ENCODE measurements around the gene SLF2. TPM values are rescaled to one million over a fixed set of nuclear protein-coding genes. Genes with fewer than 3 reads are reported as not detected.

SLF2 gene
- total RNA-seq, 1 experiment from 2014 or later = 13.6 TPM

DNA sequence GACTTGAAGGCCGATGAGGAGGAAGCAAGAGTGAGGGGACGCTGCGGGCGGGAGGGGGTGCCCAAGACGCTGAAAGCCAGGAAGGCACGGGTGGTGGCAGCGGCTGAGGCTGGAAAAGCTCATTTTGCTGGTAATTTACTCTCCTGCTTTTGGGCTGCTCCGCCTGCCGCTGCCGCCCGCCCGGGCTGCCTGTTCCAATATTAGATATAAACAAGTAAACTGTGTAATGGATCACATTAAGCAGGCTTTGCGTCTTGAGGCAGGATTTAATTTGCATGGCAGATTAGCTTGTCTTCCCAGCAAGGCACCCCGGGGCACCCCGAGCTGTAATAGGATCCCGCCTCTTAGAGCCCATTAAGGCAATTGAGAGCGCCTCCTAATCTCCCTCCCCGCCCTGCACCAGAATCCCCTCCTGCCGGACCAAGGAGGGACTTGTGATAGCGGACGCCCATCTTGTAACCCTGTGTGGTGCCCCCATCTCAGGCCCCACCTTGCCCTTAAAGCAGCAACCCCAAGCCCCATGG, 46.1 kb upstream of the SLF2 start:
- POLR2A ChIA-PET (ENCODE audit: unreplicated experiment) = no interaction called here

GRCh38 chr10:100867261-100867963, 45.4 kb upstream of the SLF2 start:
- CTCF ChIA-PET = no interaction called here
- H3K9me2 ChIP-seq (ENCODE audit: insufficient read depth) = no peaks in the 10 kb centered on the region
- H3K9me3 ChIP-seq (ENCODE audit: insufficient read depth, low read depth) = no peaks in the 10 kb centered on the region
- no peak for TF ChIP-seq EZH2 (IDR thresholded peaks at IDR 0.05; ENCODE audit: low read depth)
- TF ChIP-seq, protein P1, sequence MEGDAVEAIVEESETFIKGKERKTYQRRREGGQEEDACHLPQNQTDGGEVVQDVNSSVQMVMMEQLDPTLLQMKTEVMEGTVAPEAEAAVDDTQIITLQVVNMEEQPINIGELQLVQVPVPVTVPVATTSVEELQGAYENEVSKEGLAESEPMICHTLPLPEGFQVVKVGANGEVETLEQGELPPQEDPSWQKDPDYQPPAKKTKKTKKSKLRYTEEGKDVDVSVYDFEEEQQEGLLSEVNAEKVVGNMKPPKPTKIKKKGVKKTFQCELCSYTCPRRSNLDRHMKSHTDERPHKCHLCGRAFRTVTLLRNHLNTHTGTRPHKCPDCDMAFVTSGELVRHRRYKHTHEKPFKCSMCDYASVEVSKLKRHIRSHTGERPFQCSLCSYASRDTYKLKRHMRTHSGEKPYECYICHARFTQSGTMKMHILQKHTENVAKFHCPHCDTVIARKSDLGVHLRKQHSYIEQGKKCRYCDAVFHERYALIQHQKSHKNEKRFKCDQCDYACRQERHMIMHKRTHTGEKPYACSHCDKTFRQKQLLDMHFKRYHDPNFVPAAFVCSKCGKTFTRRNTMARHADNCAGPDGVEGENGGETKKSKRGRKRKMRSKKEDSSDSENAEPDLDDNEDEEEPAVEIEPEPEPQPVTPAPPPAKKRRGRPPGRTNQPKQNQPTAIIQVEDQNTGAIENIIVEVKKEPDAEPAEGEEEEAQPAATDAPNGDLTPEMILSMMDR (conservative IDR thresholded peaks at IDR 0.05) = no peak
- no peaks in the 10 kb centered on the region for H3K36me3 ChIP-seq (ENCODE audit: low read depth)
- no peaks in the 10 kb centered on the region for H3F3A ChIP-seq (ENCODE audit: insufficient read depth, low read depth)
- H3K27me3 ChIP-seq (ENCODE audit: insufficient read depth, low read depth) = peaks cover 54% of the 10 kb centered on the region
- no peaks in the 10 kb centered on the region for H3K4me1 ChIP-seq (replicated peaks; ENCODE audit: insufficient read depth)
- no peak overlapping the region for H3K4me2 ChIP-seq
- POLR2A ChIA-PET (ENCODE audit: unreplicated experiment) = no interaction called here
- no peak for DNase-seq
- no peaks in the 10 kb centered on the region for H4K20me1 ChIP-seq (ENCODE audit: insufficient read depth)
- H3K27ac ChIP-seq = no peak overlapping the region
- intact Hi-C loops (cut with micrococcal nuclease; ENCODE audit: unreplicated experiment) = no loop called here
- H2AFZ ChIP-seq = no peak overlapping the region
- H3K79me2 ChIP-seq (ENCODE audit: low read depth) = no peaks in the 10 kb centered on the region
- H3K4me3 ChIP-seq = no peak overlapping the region
- no TSS peak for BruUV-seq (replicated peaks)

More for the DNA sequence above, 46.1 kb upstream of the SLF2 start:
- Histone ChIP-seq H4K20me1 (ENCODE audit: insufficient read depth) (no peaks in the 10 kb centered on the region), H3K27ac (no peak overlapping the region), H2AFZ (no peak overlapping the region), H3K27me3 (ENCODE audit: insufficient read depth, low read depth) (peaks cover 59% of the 10 kb centered on the region), H3K79me2 (ENCODE audit: low read depth) (no peaks in the 10 kb centered on the region), H3K36me3 (ENCODE audit: low read depth) (no peaks in the 10 kb centered on the region), H3K4me3 (no peak overlapping the region), H3K4me2 (no peak overlapping the region), H3K4me1 (replicated peaks; ENCODE audit: insufficient read depth) (no peaks in the 10 kb centered on the region), H3F3A (ENCODE audit: insufficient read depth, low read depth) (no peaks in the 10 kb centered on the region), H3K9me3 (ENCODE audit: insufficient read depth, low read depth) (no peaks in the 10 kb centered on the region), H3K9me2 (ENCODE audit: insufficient read depth) (no peaks in the 10 kb centered on the region)
- CTCF ChIA-PET = no interaction called here
- no peak for TF ChIP-seq EZH2 (IDR thresholded peaks at IDR 0.05; ENCODE audit: low read depth)
- TF ChIP-seq, protein P1 (conservative IDR thresholded peaks at IDR 0.05) = no peak
- DNase-seq = no peak
- intact Hi-C loops (cut with micrococcal nuclease; ENCODE audit: unreplicated experiment) = no loop called here
- no TSS peak for BruUV-seq (replicated peaks)

DNA sequence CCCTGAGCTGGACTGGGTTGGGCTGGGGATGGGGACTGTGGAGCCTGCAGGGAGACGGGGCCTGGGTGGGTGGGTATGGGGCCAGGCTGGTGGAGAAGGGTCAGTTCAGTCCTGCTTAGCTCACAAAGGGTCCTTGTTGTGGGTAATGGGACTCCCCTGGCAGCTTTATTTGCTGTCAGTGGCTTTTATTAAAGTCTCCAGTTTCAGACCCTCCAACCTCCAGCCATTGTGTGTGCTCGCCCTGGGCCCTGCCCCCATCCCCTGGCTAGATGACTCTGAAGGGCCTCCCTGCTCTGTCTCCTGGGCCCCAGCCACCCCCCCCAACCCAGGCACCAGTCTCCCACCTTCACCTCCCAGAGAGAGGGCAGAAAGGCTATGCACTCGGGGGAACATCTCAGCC, 44.4 kb upstream of the SLF2 start:
- no peaks in the 10 kb centered on the region for H3K79me2 ChIP-seq (ENCODE audit: low read depth)
- H3K27ac ChIP-seq = no peak overlapping the region
- intact Hi-C loops (cut with micrococcal nuclease; ENCODE audit: unreplicated experiment) = no loop called here
- CTCF ChIA-PET = no interaction called here
- H3K9me3 ChIP-seq (ENCODE audit: insufficient read depth, low read depth) = no peaks in the 10 kb centered on the region
- no peaks in the 10 kb centered on the region for H3K9me2 ChIP-seq (ENCODE audit: insufficient read depth)
- no peaks in the 10 kb centered on the region for H4K20me1 ChIP-seq (ENCODE audit: insufficient read depth)
- no TSS peak for BruUV-seq (replicated peaks)
- POLR2A ChIA-PET (ENCODE audit: unreplicated experiment) = no interaction called here
- no peak for DNase-seq
- no peaks in the 10 kb centered on the region for H3K4me1 ChIP-seq (replicated peaks; ENCODE audit: insufficient read depth)
- no peak overlapping the region for H3K4me2 ChIP-seq
- no peak overlapping the region for H2AFZ ChIP-seq
- H3F3A ChIP-seq (ENCODE audit: insufficient read depth, low read depth) = no peaks in the 10 kb centered on the region
- peaks cover 49% of the 10 kb centered on the region for H3K27me3 ChIP-seq (ENCODE audit: insufficient read depth, low read depth)
- TF ChIP-seq, protein P1 (conservative IDR thresholded peaks at IDR 0.05) = no peak
- TF ChIP-seq EZH2 (IDR thresholded peaks at IDR 0.05; ENCODE audit: low read depth) = no peak
- H3K36me3 ChIP-seq (ENCODE audit: low read depth) = no peaks in the 10 kb centered on the region
- no peak overlapping the region for H3K4me3 ChIP-seq

Data from PC-9 (cell line).